Measurements from ENCODE around the gene LEFTY2. TPM values are rescaled to one million over a fixed set of nuclear protein-coding genes. Genes with fewer than 3 reads are reported as not detected.

The LEFTY2 gene
- total and polyA plus RNA-seq, 2 donors (not counting 3 experiments of a cell fraction or from before 2014, with no cell fraction given) = 0.06 TPM; not detected in 1

DNA sequence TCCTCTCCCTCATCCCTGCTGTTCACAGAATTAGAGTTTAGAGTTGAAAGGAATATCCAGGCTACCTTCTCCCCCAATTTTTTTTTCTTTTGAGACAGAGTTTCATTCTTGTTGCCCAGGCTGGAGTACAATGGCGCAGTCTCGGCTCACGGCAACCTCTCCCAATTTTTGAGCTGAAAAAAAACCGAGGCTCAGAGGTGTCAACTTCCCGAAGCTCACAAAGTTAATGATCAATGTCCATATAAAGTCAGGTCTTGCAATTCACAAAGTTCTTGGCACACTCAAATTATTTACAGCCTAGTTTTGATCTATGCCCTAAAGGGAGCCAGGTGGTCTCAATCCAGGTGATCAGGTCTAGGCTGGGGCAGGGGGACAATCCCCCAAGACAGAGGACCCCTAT, 51.3 kb downstream of the LEFTY2 start:
- dilution Hi-C loops (cut with MboI; ENCODE audit: extremely low pct_ligation_motif_present, low sequenced_read_pairs) (no loop called here), intact Hi-C loops (cut with micrococcal nuclease) (no loop called here)
- BruUV-seq (replicated peaks) = no TSS peak
- POLR2A ChIA-PET = no interaction called here
- TF ChIP-seq MYC (IDR thresholded peaks at IDR 0.05; ENCODE audit: low read depth, low read length) (no peak), POLR2A (IDR thresholded peaks at IDR 0.05; ENCODE audit: low read depth, low read length) (no peak), GATA2 (IDR thresholded peaks at IDR 0.05; ENCODE audit: insufficient read depth, insufficient read length, low read depth, low read length) (no peak), POLR2AphosphoS5 (IDR thresholded peaks at IDR 0.05; ENCODE audit: insufficient read depth, low read depth, low read length) (no peak), EZH2 (IDR thresholded peaks at IDR 0.05; ENCODE audit: borderline replicate concordance, low read depth, low read length, severe bottlenecking) (no peak), JUN (IDR thresholded peaks at IDR 0.05; ENCODE audit: borderline replicate concordance, insufficient read depth, insufficient read length, low read depth) (no peak)
- TF ChIP-seq, protein P1, sequence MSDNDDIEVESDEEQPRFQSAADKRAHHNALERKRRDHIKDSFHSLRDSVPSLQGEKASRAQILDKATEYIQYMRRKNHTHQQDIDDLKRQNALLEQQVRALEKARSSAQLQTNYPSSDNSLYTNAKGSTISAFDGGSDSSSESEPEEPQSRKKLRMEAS (IDR thresholded peaks at IDR 0.05; ENCODE audit: insufficient read depth, insufficient read length) = no peak
- TF ChIP-seq, protein P2, sequence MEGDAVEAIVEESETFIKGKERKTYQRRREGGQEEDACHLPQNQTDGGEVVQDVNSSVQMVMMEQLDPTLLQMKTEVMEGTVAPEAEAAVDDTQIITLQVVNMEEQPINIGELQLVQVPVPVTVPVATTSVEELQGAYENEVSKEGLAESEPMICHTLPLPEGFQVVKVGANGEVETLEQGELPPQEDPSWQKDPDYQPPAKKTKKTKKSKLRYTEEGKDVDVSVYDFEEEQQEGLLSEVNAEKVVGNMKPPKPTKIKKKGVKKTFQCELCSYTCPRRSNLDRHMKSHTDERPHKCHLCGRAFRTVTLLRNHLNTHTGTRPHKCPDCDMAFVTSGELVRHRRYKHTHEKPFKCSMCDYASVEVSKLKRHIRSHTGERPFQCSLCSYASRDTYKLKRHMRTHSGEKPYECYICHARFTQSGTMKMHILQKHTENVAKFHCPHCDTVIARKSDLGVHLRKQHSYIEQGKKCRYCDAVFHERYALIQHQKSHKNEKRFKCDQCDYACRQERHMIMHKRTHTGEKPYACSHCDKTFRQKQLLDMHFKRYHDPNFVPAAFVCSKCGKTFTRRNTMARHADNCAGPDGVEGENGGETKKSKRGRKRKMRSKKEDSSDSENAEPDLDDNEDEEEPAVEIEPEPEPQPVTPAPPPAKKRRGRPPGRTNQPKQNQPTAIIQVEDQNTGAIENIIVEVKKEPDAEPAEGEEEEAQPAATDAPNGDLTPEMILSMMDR (IDR thresholded peaks at IDR 0.05; ENCODE audit: extremely low read depth in 1 of 2, insufficient read depth in 1 of 2, low read depth in 1 of 2, low read length in 2 of 2) = no peak
- Histone ChIP-seq H3K27me3 (ENCODE audit: control insufficient read depth in 2 of 2, insufficient read depth in 2 of 2, low read length in 2 of 2) (no peaks in the 10 kb centered on the region), H3K4me1 (ENCODE audit: control insufficient read depth, extremely low read depth, insufficient read depth, low read length) (no peaks in the 10 kb centered on the region), H3K79me2 (ENCODE audit: control insufficient read depth, insufficient read depth, low read length) (no peaks in the 10 kb centered on the region), H4K20me1 (replicated peaks; ENCODE audit: control insufficient read depth, extremely low read depth, insufficient read depth, low read length) (no peaks in the 10 kb centered on the region), H3K9me1 (replicated peaks; ENCODE audit: control insufficient read depth, extremely low read depth, insufficient read depth, low read length) (no peaks in the 10 kb centered on the region), H3K36me3 (ENCODE audit: control insufficient read depth in 2 of 2, extremely low read depth in 1 of 2, insufficient read depth in 2 of 2, low read length in 2 of 2) (no peaks in the 10 kb centered on the region), H3K4me3 (replicated peaks in 1 of 3; ENCODE audit: insufficient read depth in 1 of 3, low read depth in 1 of 3, low read length in 3 of 3) (no peak overlapping the region), H3K9me3 (replicated peaks; ENCODE audit: control insufficient read depth, insufficient read depth, low read length) (no peaks in the 10 kb centered on the region), H2AFZ (ENCODE audit: low read depth, low read length) (no peak overlapping the region), H3K4me2 (ENCODE audit: insufficient read depth, low read length) (no peak overlapping the region), H3K9ac (replicated peaks; ENCODE audit: extremely low read depth, insufficient read depth, low read length) (no peak overlapping the region), H3K27ac (ENCODE audit: insufficient read depth, low read depth, low read length) (no peak overlapping the region)
- no peak for DNase-seq (ENCODE audit: low read depth, low spot score)
- CTCF ChIA-PET = interaction anchor here (1.0 to 2.2 kb wide), 7 partner anchors 9 to 415 kb away, joined by 3 to 7 read pairs (median 3); no protein-coding TSS in a partner anchor
- no peak for FAIRE-seq
